ENCODE results near the gene KCNMB3.
"Not testable (repeated sequence)": the region's sequence is repeated elsewhere in the genome, so short reads cannot be mapped to it uniquely, and the experiment has no call there.

Gene KCNMB3

DNA sequence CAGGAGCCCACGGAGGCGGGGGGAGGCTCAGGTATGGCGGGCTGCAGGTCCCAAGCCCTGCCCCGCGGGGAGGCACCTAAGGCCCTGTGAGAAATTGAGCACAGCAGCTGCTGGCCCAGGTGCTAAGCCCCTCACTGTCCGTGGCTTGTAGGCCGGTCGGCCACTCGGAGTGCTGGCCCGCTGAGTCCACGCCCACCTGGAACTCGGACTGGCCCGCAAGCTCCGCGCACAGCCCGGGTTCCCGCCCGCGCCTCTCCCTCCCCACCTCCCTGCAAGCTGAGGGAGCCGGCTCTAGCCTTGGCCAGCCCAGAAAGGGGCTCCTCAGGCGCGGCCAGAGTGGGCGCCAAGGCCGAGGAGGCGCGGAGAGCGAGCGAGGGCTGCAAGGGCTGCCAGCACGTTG, 12.2 kb upstream of the KCNMB3 start:
- no peak for DNase-seq

DNA sequence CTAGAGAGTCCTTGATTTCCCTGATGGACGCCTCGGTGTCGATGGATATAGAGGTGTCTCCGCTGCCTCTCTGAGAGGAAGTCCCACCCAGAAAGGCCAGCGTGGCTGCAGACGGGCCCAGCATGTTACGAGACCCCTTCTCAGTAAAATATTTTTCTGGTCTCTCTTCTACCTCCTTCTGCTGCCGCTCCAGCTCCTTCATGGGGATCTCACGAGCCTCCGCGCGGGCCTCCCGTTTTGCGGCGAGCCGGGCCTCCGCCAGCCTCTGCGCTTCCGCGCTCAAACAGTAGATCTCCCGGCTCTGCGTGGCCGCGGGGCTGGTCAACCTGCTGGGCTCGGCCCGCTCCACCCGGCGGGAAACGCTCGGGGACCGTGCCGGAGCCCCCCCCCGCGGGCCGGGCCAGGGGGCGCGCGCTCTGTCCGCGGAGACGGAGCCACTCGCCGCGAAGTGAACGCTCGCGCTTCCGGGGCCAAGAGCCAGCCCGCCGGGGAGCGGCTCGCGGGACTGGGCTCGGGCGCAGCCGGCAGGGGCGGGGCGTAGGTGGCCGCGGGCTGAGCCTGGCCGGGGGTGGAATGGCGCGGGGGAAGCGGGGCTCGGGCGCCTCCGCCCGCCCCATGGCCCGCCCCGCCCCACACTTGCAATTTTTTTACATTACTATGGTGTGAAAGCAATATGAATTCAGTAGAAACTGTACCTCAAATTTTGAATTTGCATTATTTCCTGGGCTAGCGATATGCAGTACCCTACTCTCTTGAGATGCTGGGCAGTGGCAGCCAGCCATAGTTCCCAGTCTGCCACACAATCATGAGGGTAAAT, 10.2 kb upstream of the KCNMB3 start:
- DNase-seq: peak; percentile 56

DNA sequence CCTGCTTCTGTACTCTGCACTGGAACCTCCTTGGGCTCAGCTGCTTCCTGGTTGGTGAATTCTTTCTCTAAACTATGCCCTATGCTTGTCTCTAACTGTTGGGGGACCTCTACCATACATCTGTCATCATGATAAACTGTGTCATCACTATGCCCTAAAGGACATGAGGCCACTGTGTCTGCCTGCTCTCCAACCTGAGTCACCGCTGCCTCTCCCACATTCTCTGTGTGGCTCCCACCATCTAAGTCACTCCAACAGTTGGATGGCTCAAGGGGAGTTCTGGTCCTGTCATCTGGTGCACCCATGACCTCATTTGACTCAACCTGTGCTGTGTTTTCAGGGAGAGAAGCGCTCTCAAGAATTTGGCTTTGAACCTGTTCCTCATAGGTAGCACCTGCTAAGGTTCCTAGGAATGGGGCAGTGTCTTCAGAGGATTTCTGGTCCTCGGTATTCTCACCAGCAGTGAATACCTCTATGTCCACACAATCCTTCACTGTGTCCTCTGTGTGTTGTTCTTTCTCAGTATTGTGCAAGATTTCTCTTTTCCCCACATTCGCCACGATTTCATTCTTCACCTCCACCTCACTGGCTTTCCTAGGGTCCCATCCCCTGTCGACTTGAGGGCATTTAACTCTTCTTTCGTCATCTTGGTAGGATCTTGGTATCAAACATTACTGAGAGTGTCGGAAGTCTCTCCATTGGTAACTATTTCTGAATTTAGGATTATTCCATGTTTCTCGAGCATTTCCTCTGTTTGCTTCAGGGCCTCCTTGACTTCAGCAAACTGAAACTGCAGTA, 9.2 kb upstream of the KCNMB3 start:
- DNase-seq: not testable (repeated sequence)

DNA sequence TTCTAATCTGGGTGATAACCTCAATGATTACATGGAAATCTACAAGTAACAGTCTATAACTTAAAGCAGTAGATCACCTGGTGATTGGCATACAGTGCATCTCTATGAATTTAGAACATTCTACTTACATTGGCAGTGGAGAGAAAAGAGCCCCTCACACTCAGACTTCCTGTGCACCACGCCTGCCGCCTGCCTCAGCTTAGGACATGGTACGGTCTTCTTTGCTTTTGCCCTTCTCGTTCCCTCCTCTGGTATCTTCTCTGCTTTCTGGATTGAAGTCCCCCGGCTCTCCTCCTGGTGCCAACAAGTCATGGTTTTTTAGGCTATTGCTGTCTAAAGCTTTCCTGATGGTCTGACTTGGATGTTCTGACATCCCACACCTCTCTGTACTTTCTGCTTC, 7.9 kb upstream of the KCNMB3 start:
- DNase-seq: no peak

DNA sequence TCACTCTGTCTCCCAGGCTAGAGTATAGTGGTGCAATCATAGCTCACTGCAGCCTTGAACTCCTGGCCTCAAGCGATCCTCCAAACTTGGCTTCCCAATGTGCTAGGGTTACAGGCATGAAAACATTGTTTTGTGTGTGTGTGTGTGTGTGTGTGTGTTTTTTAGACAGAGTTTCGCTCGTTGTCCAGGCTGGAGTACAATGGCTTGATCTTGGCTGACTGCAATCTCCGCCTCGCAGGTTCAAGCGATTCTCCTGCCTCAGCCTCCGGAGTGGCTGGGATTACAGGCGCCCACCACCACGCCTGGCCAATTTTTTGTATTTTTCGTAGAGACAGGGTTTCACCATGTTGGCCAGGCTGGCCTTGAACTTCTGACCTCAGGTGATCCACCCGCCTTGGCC, 6.8 kb upstream of the KCNMB3 start:
- not testable (repeated sequence) for DNase-seq

DNA sequence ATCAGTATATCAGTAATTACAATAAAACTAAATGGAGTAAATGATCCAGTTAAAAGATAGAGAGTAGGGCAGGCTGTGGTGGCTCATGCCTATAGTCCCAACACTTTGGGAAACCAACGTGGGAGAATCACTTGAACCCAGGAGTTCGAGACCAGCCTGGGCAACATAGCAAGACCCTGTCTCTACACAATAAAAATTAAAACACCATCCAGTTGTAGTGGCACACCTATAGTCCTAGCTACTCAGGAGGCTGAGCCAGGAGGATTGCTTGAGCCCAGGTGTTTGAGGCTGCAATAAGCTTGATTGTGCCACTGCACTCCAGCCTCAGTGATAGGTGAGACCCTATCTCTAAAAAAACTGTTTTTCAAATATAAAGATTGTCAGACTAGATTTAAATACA, 5.9 kb upstream of the KCNMB3 start:
- DNase-seq: no peak

DNA sequence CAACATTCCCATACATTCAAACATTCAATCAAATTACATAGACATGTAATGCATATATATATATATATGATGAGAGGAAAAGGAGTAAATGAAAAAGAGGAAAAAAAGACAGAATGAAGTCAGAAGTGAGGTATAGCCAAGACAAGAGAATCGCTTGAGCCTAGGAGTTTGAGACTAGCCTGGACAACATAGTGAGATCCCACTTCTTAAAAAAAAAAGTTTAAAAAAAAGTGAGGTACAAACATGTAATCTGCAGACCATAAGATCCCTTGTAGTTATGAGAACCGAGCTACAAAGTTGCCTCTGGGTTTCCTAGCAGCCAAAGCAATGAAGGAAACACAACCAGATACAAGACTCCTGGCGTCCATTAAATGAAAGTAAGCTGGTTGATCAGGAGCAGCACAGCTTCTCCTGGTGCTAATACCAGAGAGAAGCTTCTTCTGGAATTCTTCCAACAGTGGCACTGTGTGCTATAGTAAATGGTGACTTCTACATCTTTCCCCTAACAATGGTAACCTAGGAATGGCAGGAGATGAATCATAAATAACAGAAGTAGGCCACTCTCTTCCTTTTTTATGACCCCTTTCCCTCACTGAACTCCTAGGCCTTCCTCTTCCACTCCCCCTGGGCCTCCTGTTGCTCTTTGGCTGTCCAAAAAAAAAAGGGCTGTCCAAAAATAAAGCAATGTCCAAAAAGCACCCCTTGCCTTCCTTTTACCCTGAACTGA, 3.5 kb downstream of the KCNMB3 start:
- no peak for DNase-seq

DNA sequence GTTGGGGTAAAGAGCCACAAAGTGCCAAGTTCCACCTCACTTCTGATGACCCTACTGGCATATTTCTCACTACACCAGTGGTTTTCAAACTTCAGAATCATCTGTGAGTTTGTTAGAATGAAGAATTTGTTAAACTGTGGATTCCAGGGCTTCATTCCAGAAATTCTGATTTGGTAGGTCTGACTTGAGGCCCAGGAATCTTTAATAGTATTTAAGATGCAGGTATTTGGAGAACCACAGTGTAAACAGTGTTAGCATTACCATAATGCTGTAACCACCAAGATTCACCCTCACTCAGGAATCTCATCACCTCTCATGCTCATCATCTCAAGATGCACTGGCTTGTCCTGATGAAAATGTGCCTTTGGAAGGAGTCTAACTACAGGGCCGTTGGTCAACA, 6.0 kb downstream of the KCNMB3 start:
- DNase-seq: no peak

DNA sequence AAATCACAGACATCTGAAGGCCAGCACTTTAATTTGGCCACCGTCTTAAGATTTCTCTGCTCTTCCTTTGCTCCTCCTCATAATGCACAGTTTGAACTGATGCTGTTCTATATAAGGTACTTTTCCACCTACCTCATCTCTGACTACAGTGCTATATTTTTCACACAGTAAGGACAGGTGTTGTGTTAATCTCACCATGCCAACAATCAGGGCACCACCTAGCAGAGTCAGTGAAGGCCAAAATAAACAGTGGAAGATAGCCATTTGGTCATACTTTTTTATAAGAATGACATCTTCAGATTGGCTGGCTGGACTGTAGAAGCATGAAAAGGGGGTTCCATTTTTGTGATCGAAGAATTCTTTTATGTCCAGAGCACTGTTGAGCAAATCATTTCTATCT, 8.1 kb downstream of the KCNMB3 start:
- DNase-seq: not testable (repeated sequence)

DNA sequence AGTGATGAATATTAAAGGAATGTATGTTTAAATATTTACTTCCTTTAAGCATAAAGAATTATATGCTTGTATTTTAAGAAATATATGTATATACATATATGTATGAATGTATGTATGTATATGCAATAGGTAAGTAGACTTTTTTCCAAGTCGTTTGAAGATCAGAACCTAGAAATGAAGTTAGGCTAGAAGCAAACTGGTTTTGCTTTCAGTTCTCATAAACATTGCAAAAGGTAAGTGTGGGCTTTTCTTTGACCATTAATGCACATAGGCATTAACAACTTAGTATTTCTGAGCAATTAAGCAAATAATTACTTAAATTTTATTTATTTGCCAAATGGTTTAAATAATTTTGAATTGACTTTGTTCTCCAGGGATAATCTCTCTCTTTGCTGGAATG, 10.6 kb downstream of the KCNMB3 start:
- not testable (repeated sequence) for DNase-seq

DNA sequence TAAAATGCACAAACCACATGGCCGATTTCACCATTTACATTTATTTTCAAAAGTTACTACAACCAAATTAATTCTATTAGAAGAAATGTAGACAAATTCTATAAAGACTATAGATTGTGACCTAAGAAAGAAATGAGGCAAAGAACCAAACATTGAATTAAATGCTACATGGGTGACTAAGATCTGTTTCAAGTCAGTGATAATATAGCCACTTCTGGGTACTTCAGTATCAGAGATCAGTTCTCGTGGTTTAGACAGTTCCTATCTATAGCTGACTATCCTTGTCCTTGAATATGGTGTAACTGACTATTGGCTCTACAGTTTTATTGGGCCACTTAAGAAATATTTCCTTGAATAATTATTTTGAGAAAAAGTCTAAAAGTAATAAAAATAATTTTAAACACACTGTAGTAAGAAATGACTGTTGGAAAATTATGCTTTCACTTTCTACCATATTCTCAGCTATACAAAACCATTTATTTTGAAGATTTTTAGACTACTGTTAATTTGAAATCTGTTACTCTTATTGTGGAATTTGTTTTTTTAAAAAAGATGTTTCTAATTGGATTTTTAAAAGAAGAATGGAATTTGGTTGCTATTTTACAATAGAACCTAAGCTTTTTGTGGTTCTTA, 14.1 kb downstream of the KCNMB3 start:
- no peak for DNase-seq

DNA sequence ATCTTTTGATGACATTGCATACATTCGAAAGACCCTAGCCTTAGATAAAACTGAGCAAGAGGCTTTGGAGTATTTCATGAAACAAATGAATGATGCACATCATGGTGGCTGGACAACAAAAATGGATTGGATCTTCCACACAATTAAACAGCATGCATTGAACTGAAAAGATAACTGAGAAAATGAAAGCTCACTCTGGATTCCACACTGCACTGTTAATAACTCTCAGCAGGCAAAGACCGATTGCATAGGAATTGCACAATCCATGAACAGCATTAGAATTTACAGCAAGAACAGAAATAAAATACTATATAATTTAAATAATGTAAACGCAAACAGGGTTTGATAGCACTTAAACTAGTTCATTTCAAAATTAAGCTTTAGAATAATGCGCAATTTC, 16.7 kb downstream of the KCNMB3 start:
- no peak for DNase-seq

DNA sequence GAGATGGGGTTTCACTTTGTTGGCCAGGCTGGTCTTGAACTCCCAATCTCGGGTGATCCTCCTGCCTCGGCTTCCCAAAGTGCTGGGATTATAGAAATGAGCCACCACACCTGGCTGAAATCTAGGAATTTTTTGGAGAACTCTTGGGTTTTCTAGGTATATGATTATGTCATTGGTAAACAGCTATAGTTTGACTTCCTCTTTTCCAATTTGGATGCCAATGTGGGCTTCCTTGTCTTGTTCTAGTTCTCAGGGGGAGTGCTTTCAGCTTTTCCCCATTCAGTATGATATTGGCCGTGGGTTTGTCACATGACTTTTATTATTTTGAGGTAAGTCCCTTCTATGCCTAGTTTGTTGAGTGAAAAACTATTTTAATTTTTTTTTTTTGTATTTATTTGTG, 17.9 kb downstream of the KCNMB3 start:
- no peak for DNase-seq

DNA sequence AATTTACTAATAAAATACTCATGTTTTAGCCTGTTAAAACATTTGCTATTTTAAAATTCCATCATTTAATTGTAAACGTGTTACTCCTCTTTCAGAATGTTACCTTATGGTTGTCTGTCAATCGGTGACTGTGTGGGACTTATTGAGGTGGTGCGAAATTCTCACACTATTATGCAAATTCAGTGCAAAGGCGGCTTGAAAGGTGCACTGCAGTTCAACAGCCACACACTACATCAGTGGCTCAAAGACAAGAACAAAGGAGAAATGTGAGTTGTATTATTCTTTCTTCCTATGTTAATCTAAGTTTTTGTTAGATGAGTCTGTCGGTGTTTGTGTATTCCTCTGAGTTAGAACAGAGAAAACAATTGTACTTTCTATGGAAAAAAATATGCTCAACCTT, 21.7 kb downstream of the KCNMB3 start:
- no peak for DNase-seq

DNA sequence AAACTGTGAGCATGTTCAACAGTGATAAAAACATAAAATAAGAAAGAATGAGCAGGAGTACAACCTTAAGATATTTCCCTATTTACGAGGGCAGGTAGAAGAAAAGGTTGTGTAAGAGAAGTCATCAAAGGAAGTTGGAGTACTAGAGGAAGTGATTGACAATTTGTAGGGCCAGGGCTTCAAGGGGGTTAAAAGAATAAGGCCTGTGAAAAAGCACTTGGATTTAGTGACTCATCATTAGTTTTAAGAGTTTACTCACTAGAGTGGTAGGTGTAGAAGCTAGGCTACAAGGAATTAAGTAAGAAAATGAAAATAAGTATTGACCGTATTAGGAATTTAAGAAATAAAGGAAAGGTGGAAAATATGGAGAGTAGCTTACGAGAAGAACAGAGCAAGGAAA, 23.6 kb downstream of the KCNMB3 start:
- DNase-seq: no peak

DNA sequence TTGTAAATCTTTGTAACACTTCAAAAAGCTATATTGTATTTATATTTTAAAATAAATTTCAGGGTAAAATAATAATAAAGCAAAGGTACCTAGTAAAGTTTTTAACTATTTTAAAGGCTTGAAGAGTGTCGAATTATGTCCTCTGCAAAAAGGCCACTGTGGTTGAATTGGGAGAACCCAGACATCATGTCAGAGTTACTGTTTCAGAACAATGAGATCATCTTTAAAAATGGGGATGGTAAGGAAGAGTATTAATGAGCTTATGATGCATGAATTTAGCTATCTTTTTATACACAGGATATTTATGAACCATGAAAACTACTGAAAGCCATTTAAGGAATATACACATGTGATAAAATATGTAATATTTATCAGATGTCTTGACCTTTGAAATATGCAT, 26.3 kb downstream of the KCNMB3 start:
- DNase-seq: no peak

DNA sequence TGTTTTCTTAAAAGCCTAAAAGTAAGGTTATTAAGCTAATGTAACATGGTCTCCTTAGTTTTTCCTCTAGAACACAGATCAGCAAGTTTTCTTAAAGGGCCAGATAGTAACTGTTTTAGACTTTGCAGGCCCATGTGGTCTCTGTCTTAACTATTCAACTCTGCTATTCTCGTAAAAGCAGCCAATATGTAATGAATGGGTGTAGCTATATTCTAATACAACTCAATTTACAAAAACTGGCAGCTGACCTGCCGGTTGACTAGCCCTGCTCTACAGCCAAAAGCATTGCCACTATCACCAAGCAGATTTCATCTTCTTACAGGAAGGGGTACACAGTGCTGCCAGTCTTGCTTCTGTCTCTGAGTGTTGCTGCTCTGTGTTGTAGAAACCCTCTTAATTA, 27.4 kb downstream of the KCNMB3 start:
- no peak for DNase-seq

DNA sequence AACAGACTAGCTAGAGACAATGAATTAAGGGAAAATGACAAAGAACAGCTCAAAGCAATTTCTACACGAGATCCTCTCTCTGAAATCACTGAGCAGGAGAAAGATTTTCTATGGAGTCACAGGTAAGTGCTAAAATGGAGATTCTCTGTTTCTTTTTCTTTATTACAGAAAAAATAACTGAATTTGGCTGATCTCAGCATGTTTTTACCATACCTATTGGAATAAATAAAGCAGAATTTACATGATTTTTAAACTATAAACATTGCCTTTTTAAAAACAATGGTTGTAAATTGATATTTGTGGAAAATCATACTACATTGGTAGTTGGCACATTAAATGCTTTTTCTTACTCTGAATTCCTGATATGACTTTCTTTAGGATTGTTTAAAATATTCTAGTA, 32.7 kb downstream of the KCNMB3 start:
- DNase-seq: not testable (repeated sequence)

DNA sequence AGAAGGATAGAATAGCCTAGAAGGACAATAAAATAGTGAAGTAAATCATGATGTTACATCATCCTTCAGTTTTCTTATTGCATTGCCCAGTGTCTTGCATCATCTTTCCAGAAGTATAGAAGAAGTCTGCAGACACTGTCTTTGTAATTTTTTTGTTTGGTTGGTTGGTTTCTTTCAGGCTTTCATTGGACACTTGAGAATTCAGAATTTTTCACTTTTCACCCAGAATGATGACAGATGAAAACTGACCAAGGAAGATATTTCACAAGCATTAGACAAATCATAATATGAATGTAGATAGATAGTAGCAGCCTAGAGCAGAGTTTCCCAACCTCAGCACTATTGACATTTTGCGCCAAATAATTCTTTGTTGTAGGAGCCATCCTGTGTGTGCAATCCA, 35.4 kb downstream of the KCNMB3 start:
- not testable (repeated sequence) for DNase-seq

DNA sequence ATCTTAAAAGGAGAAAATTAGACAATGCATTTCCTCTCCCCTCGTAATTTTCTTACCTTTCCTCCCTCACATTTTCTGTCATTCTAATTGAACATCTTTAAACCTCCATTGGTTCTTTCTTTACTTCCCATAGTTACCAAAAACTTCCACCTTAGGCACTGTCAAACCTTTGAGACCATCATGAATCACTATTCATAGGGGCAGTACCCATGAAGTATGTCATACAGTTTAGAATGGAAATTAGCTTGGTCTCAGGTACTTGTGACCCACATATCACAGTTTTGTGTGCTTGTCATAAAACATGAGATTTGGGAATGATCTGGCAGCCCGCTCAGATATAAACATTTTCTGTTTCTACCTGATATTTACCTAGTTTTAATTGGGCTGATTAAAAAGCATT, 50.1 kb downstream of the KCNMB3 start:
- no peak for DNase-seq

DNA sequence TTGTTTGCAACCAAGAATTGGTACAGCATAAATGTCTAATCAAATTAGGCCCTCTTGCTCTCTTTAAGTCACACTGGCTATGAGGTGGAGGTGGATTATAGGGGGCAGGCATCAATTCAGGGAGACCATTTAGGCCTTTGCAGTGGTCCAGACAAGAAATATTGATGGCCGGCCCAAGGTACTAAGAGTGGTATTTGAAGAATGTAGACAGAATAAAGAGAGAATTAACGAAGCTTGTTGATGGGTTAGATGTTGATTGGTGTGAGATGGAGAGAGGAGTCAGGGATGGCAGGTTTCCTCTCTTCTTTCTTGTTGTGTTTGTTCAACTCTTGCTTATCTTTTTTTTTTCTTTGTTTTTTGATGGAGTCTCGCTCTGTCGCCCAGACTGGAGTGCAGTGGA, 54.2 kb downstream of the KCNMB3 start:
- DNase-seq: no peak

DNA sequence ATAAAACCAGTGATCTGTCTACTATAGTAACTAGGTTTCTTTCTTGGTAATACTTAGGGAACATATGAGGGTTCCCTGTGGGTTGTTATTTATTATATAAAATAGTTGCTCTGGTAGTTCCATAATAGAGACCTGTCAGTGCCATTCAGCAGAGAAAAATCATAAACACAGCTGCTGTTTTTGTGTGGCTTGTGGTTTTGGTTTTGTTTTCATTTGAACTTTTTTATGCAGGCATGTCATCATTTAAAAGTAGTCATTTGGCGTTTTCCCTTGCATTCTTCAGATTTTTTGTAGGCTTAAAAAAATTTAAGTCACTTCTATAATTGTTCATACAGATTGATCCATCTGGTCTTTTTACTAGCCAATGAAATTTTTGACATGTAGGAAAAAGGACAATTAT, 54.8 kb downstream of the KCNMB3 start:
- peak; percentile 40 for DNase-seq

DNA sequence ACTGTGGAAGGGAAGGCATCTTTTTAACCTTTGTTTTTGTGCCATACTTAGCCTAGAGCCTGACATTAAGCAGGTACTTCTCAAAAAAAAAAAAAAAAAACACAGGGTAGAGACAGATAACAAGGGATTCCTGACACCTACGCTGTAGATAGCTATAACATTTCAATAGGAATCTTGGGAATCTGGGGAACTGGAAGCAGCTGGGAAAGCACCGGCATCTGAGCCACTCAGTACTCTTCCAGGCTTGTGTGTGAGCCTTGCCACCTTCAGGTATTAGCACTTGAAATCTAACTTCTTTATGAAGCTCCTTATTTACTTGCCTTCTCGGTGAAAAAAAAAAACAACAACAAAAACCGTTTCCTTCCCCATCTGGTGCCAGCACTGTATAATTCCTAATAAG, 56.0 kb downstream of the KCNMB3 start:
- DNase-seq: no peak
